MM.1S (cell line): ENCODE results near the gene RPL19.

Source experiments
- DNase-seq: peaks from one replicate; pipeline ENCODE4 v3.0.0-alpha.2; 2015
- H2AFZ ChIP-seq: fragments of 300-600 bp; sonication (generic); 2 replicates; pipeline ENCODE4 v1.6.0; 2016; ENCODE audit warnings: antibody characterized with exemption, low read length
- H3F3A ChIP-seq: fragments of 300-600 bp; sonication (generic); 2 replicates; pipeline ENCODE4 v1.6.1; 2016; ENCODE audit warnings: mild to moderate bottlenecking, antibody characterized with exemption, low read length, moderate library complexity, mixed read lengths; ENCODE audit not compliant: insufficient read depth
- H3K27ac ChIP-seq: fragments of 300-600 bp; sonication (generic); 2 replicates; pipeline ENCODE4 v1.5.1; 2016; ENCODE audit warnings: mild to moderate bottlenecking, low read length
- H3K27me3 ChIP-seq: fragments of 300-600 bp; sonication (generic); replicated peaks from 2 replicates; pipeline ENCODE4 v1.6.0; 2016; ENCODE audit warnings: low read length; ENCODE audit not compliant: insufficient read depth
- H3K36me3 ChIP-seq: fragments of 300-600 bp; sonication (generic); replicated peaks from 2 replicates; pipeline ENCODE4 v1.6.1; 2016; ENCODE audit warnings: mild to moderate bottlenecking, low read length, mixed read lengths; ENCODE audit not compliant: insufficient read depth
- H3K4me1 ChIP-seq: fragments of 300-600 bp; sonication (generic); 2 replicates; pipeline ENCODE4 v1.6.1; 2016; ENCODE audit warnings: low read length, mixed read lengths
- H3K4me2 ChIP-seq: fragments of 300-600 bp; sonication (generic); 2 replicates; pipeline ENCODE4 v1.6.0; 2016; ENCODE audit warnings: low read depth, low read length
- H3K4me3 ChIP-seq: fragments of 300-600 bp; sonication (generic); 2 replicates; pipeline ENCODE4 v1.5.1; 2016; ENCODE audit warnings: low read length, mixed read lengths
- H3K79me2 ChIP-seq: fragments of 300-600 bp; sonication (generic); 2 replicates; pipeline ENCODE4 v1.6.1; 2016; ENCODE audit warnings: mixed run types, low read length, mixed read lengths
- H3K9ac ChIP-seq: fragments of 300-600 bp; sonication (generic); 2 replicates; pipeline ENCODE4 v1.6.1; 2016; ENCODE audit warnings: low read length, mixed read lengths
- H3K9me2 ChIP-seq: fragments of 300-600 bp; sonication (generic); replicated peaks from 2 replicates; pipeline ENCODE4 v1.6.1; 2016; ENCODE audit warnings: mild to moderate bottlenecking, low read length, mixed read lengths; ENCODE audit not compliant: insufficient read depth
- H3K9me3 ChIP-seq: fragments of 300-600 bp; sonication (generic); replicated peaks from 2 replicates; pipeline ENCODE4 v1.6.1; 2016; ENCODE audit warnings: mild to moderate bottlenecking, low read length, mixed read lengths; ENCODE audit not compliant: insufficient read depth
- H4K20me1 ChIP-seq: fragments of 300-600 bp; sonication (generic); 2 replicates; pipeline ENCODE4 v1.6.1; 2016; ENCODE audit warnings: mild to moderate bottlenecking, low read length, moderate library complexity, mixed read lengths; ENCODE audit not compliant: insufficient read depth
- CTCF ChIP-seq: fragments of 300-600 bp; sonication (generic); IDR thresholded peaks from 2 replicates; pipeline ENCODE4 v1.5.1; 2016; ENCODE audit warnings: antibody characterized with exemption, low read length, mixed read lengths
- EZH2 ChIP-seq: fragments of 300-600 bp; sonication (generic); optimal IDR thresholded peaks from 2 replicates; pipeline ENCODE3; 2017; ENCODE audit warnings: low read depth, mild to moderate bottlenecking, antibody characterized with exemption, low read length, mixed read lengths
- EZH2phosphoT487 ChIP-seq: fragments of 300-600 bp; sonication (generic); IDR thresholded peaks from 2 replicates; pipeline ENCODE4 v1.6.1; 2018; ENCODE audit warnings: antibody characterized with exemption, low read length

Gene RPL19

GRCh38 chr17:39177256-39177655 lies 22.8 kb upstream of the RPL19 start:
- Histone ChIP-seq H3K9me3 (no peaks in the 10 kb centered on the region), H3F3A (peaks cover 6% of the 10 kb centered on the region; the same call in 1 of the 2 replicates), H3K4me2 (no peak overlapping the region), H2AFZ (no peak overlapping the region), H3K36me3 (peaks cover 3% of the 10 kb centered on the region; the same call in 1 of the 2 replicates), H3K4me3 (no peak overlapping the region), H3K27me3 (no peaks in the 10 kb centered on the region), H3K27ac (no peak overlapping the region), H4K20me1 (no peaks in the 10 kb centered on the region), H3K79me2 (no peaks in the 10 kb centered on the region), H3K4me1 (peaks cover 10% of the 10 kb centered on the region), H3K9me2 (no peaks in the 10 kb centered on the region), H3K9ac (no peak overlapping the region)
- no peak for DNase-seq
- no peak for TF ChIP-seq EZH2

- peaks cover 5% of the 10 kb centered on the region for H3K4me1 ChIP-seq
- H3K4me3 ChIP-seq, result no peak overlapping the region
- H4K20me1 ChIP-seq, result no peaks in the 10 kb centered on the region
- no peak overlapping the region for H2AFZ ChIP-seq
- H3K27ac ChIP-seq, result no peak overlapping the region
- TF ChIP-seq EZH2, result no peak
- TF ChIP-seq EZH2phosphoT487, result no peak
- TF ChIP-seq CTCF, result no peak
- H3K36me3 ChIP-seq, result peaks cover 3% of the 10 kb centered on the region; the same call in 1 of the 2 replicates
- no peak overlapping the region for H3K4me2 ChIP-seq
- H3K27me3 ChIP-seq, result no peaks in the 10 kb centered on the region
- H3K79me2 ChIP-seq, result no peaks in the 10 kb centered on the region
- peaks cover 2% of the 10 kb centered on the region; the same call in 1 of the 2 replicates for H3F3A ChIP-seq
- no peak overlapping the region for H3K9ac ChIP-seq
- H3K9me3 ChIP-seq, result no peaks in the 10 kb centered on the region
- H3K9me2 ChIP-seq, result no peaks in the 10 kb centered on the region
- DNase-seq, result no peak
Observed at GRCh38 chr17:39178536-39178935, 21.5 kb upstream of the RPL19 start.

GRCh38 chr17:39181303-39181702 lies 18.8 kb upstream of the RPL19 start:
- Histone ChIP-seq H3K9me3 (no peaks in the 10 kb centered on the region), H3K4me3 (no peak overlapping the region), H4K20me1 (no peaks in the 10 kb centered on the region), H3K27ac (no peak overlapping the region), H3K4me2 (no peak overlapping the region), H3F3A (no peaks in the 10 kb centered on the region), H2AFZ (no peak overlapping the region), H3K4me1 (no peaks in the 10 kb centered on the region), H3K27me3 (no peaks in the 10 kb centered on the region), H3K9me2 (no peaks in the 10 kb centered on the region), H3K79me2 (no peaks in the 10 kb centered on the region), H3K36me3 (peaks cover 3% of the 10 kb centered on the region; the same call in 1 of the 2 replicates), H3K9ac (no peak overlapping the region)
- DNase-seq, result no peak
- no peak for TF ChIP-seq CTCF
- TF ChIP-seq EZH2, result no peak

GRCh38 chr17:39183045-39183444 lies 17.0 kb upstream of the RPL19 start:
- peaks cover 3% of the 10 kb centered on the region for H3K36me3 ChIP-seq
- no peaks in the 10 kb centered on the region for H3K27me3 ChIP-seq
- no peak overlapping the region for H3K4me2 ChIP-seq
- H3K9ac ChIP-seq, result no peak overlapping the region
- H3K27ac ChIP-seq, result no peak overlapping the region
- no peaks in the 10 kb centered on the region for H3K4me1 ChIP-seq
- TF ChIP-seq EZH2, result no peak
- no peak for TF ChIP-seq EZH2phosphoT487
- TF ChIP-seq CTCF, result no peak
- DNase-seq, result no peak
- H3K9me2 ChIP-seq, result no peaks in the 10 kb centered on the region
- H3K79me2 ChIP-seq, result no peaks in the 10 kb centered on the region
- no peak overlapping the region for H3K4me3 ChIP-seq
- H3F3A ChIP-seq, result no peaks in the 10 kb centered on the region
- no peaks in the 10 kb centered on the region for H3K9me3 ChIP-seq
- H2AFZ ChIP-seq, result no peak overlapping the region
- H4K20me1 ChIP-seq, result no peaks in the 10 kb centered on the region
